GM12872 (cell line): ENCODE results near the gene GAB2.

Experiments used
- TF ChIP-seq, protein P1 (sequence below): IDR thresholded peaks from 3 replicates; pipeline ENCODE4 v1.5.1; 2011; ENCODE audit warnings: low read depth, mild to moderate bottlenecking, low read length, moderate library complexity; ENCODE audit not compliant: insufficient read depth

The GAB2 gene

GRCh38 chr11:78385205-78385604 is 32.4 kb downstream of the GAB2 start:
- TF ChIP-seq, protein P1, sequence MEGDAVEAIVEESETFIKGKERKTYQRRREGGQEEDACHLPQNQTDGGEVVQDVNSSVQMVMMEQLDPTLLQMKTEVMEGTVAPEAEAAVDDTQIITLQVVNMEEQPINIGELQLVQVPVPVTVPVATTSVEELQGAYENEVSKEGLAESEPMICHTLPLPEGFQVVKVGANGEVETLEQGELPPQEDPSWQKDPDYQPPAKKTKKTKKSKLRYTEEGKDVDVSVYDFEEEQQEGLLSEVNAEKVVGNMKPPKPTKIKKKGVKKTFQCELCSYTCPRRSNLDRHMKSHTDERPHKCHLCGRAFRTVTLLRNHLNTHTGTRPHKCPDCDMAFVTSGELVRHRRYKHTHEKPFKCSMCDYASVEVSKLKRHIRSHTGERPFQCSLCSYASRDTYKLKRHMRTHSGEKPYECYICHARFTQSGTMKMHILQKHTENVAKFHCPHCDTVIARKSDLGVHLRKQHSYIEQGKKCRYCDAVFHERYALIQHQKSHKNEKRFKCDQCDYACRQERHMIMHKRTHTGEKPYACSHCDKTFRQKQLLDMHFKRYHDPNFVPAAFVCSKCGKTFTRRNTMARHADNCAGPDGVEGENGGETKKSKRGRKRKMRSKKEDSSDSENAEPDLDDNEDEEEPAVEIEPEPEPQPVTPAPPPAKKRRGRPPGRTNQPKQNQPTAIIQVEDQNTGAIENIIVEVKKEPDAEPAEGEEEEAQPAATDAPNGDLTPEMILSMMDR: no peak

DNA sequence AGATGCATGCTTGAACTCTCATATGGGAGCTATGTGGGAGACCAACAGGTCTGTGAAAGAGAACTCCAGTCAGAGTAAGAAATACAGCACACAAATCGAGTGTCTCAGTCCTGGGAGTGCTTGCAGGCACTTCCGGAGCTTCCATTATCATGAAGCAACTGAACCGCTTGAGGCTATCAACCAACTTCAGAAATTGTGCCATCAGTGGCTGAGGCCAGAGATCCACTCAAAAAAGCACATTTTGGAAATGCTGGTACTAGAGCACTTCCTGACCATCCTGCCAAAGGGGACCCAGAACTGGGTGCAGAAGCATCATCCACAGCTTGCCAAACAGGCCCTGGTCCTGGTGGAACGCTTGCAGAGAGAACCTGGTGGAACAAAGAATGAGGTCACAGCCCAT is 33.4 kb downstream of the GAB2 start:
- TF ChIP-seq, protein P1: no peak

- TF ChIP-seq, protein P1: no peak
Observed at GRCh38 chr11:78381865-78382264, 35.8 kb downstream of the GAB2 start.

DNA sequence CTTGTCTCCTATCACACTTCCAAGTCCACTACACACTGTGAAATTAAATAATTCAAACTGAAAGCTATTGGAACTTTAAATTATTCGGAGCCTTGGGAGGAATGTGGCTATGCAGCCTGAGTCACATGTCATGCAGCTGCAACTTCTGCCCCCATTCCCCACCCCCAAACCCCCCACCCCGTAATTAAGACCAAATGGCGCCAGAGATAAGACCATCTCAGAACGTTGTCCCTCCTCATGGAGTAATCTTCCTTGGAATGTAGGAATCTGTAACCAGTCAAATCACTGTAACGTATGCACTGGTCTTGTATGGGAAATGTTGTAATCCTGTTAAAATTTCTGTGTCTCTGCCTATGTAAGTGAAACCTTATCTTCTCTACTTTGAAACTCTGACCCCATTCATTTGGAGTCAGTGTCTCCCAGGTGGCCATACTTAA is 37.0 kb downstream of the GAB2 start:
- TF ChIP-seq, protein P1: no peak

GRCh38 chr11:78379039-78379670 is 38.5 kb downstream of the GAB2 start:
- TF ChIP-seq, protein P1: no peak

- TF ChIP-seq, protein P1: no peak
Observed at GRCh38 chr11:78377625-78378418, 39.8 kb downstream of the GAB2 start.

GRCh38 chr11:78376858-78377257 is 40.8 kb downstream of the GAB2 start:
- TF ChIP-seq, protein P1: no peak
